DND-41 (cell line): ENCODE results near the gene GRM7.

Source experiments
- ATAC-seq: fragments of 200-7000 bp; cut with Tn5 transposase; 3 replicates; pipeline ENCODE4 v1.9.1; 2021; ENCODE audit warnings: low read depth; ENCODE audit not compliant: insufficient read depth
- DNase-seq: peaks from one replicate; pipeline ENCODE4 v3.0.0-alpha.2; 2020
- H2AFZ ChIP-seq: 2 replicates; pipeline ENCODE4 v1.6.0; 2012; ENCODE audit warnings: low read depth, low read length
- H3K27ac ChIP-seq: 2 replicates; pipeline ENCODE4 v1.5.1; 2012; ENCODE audit warnings: low read length, inconsistent platforms
- H3K27me3 ChIP-seq: fragments of 200-600 bp; sonication (generic); 2 replicates; pipeline ENCODE4 v1.6.0; 2012; ENCODE audit warnings: low read length, mild to moderate bottlenecking, inconsistent platforms; ENCODE audit not compliant: insufficient read depth, poor library complexity
- H3K36me3 ChIP-seq: 2 replicates; pipeline ENCODE4 v1.5.1; 2012; ENCODE audit warnings: low read length, inconsistent platforms; ENCODE audit not compliant: insufficient read depth
- H3K4me1 ChIP-seq: 2 replicates; pipeline ENCODE4 v1.5.1; 2012; ENCODE audit warnings: mild to moderate bottlenecking, low read length; ENCODE audit not compliant: insufficient read depth
- H3K4me2 ChIP-seq: 2 replicates; pipeline ENCODE4 v1.6.0; 2012; ENCODE audit warnings: mild to moderate bottlenecking, moderate library complexity, low read length, inconsistent platforms; ENCODE audit not compliant: insufficient read depth
- H3K4me3 ChIP-seq, 2 experiments: fragments of 200-600 bp in 1 of 2; shearing (Covaris generic) in 1 of 2; 2 replicates each; pipeline ENCODE4 v1.5.1; 2012 to 2016; ENCODE audit warnings: inconsistent platforms in 2 of 2, low read length in 2 of 2, mild to moderate bottlenecking in 2 of 2, low read depth in 1 of 2, moderate library complexity in 1 of 2
- H3K79me2 ChIP-seq: 2 replicates; pipeline ENCODE4 v1.6.0; 2012; ENCODE audit warnings: low read length, inconsistent platforms; ENCODE audit not compliant: insufficient read depth
- H3K9ac ChIP-seq: 2 replicates; pipeline ENCODE4 v1.6.0; 2012; ENCODE audit warnings: low read depth, mild to moderate bottlenecking, inconsistent platforms, low read length, moderate library complexity
- H3K9me3 ChIP-seq: 2 replicates; pipeline ENCODE4 v1.5.1; 2012; ENCODE audit warnings: low read length, moderate library complexity, mild to moderate bottlenecking, inconsistent platforms; ENCODE audit not compliant: insufficient read depth, severe bottlenecking
- H4K20me1 ChIP-seq: 2 replicates; pipeline ENCODE4 v1.6.0; 2012; ENCODE audit warnings: low read length; ENCODE audit not compliant: insufficient read depth
- EZH2 ChIP-seq: IDR thresholded peaks from 3 replicates; pipeline ENCODE4 v1.6.1; 2012; ENCODE audit warnings: borderline replicate concordance, low read depth, mild to moderate bottlenecking, moderate library complexity, low read length, inconsistent platforms; ENCODE audit not compliant: severe bottlenecking
- TF ChIP-seq, protein P1 (sequence below): IDR thresholded peaks from 2 replicates; pipeline ENCODE4 v1.5.1; 2012; ENCODE audit warnings: borderline replicate concordance, low read length, moderate library complexity, mild to moderate bottlenecking; ENCODE audit not compliant: poor library complexity, severe bottlenecking; ENCODE audit errors: extremely low read depth

Gene GRM7

DNA sequence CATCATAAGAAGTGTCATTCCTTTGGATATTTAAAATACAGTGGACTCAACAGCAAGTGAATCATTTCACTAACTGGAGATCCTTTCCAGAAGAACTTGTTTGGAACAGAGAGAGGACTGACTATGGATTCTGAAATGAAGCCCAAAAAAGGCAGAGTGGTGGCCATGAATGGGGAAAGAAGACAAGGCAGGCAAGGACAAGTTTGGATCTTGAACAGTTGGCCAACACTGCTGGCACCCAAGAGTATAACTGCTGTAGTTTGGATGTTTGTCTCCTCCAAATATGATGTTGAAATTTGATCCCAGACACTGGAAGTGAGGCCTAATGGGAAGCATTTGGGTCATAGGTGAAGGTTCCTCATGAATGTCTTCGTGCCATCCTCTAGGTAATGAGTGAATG, 686.9 kb downstream of the GRM7 start:
- H3K9me3 ChIP-seq, result peaks cover 7% of the 10 kb centered on the region
- H2AFZ ChIP-seq, result no peak overlapping the region
- H3K79me2 ChIP-seq, result no peaks in the 10 kb centered on the region
- DNase-seq (no peak), ATAC-seq (no peak)
- no peaks in the 10 kb centered on the region for H3K4me1 ChIP-seq
- H3K27me3 ChIP-seq, result no peaks in the 10 kb centered on the region
- H3K9ac ChIP-seq, result no peak overlapping the region
- H3K4me2 ChIP-seq, result no peak overlapping the region
- TF ChIP-seq, protein P1, sequence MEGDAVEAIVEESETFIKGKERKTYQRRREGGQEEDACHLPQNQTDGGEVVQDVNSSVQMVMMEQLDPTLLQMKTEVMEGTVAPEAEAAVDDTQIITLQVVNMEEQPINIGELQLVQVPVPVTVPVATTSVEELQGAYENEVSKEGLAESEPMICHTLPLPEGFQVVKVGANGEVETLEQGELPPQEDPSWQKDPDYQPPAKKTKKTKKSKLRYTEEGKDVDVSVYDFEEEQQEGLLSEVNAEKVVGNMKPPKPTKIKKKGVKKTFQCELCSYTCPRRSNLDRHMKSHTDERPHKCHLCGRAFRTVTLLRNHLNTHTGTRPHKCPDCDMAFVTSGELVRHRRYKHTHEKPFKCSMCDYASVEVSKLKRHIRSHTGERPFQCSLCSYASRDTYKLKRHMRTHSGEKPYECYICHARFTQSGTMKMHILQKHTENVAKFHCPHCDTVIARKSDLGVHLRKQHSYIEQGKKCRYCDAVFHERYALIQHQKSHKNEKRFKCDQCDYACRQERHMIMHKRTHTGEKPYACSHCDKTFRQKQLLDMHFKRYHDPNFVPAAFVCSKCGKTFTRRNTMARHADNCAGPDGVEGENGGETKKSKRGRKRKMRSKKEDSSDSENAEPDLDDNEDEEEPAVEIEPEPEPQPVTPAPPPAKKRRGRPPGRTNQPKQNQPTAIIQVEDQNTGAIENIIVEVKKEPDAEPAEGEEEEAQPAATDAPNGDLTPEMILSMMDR, result no peak
- no peak for TF ChIP-seq EZH2
- H3K36me3 ChIP-seq, result no peaks in the 10 kb centered on the region
- H3K4me3 ChIP-seq, result no peak overlapping the region
- H4K20me1 ChIP-seq, result no peaks in the 10 kb centered on the region
- no peak overlapping the region for H3K27ac ChIP-seq

DNA sequence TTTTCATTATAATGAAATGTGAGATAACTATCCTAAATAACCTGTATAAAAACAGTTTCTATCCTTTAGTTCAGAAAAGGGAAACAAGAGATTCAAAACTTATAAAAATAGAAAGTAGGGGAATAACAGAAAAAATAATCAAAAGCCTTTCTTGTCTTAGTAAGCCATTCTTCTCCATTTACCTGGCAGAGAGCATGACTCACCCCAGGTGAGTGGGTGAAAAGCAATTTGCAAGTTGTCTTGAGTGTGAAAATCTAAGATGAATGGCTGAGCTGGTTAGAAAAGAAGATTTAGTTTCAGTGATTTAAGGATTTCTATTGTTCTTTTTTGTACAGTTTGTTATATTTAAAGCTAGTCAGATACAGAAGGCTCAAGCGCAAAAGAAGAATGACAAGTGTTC, 702.0 kb downstream of the GRM7 start:
- Histone ChIP-seq H4K20me1 (no peaks in the 10 kb centered on the region), H3K36me3 (no peaks in the 10 kb centered on the region), H2AFZ (no peak overlapping the region), H3K4me2 (no peak overlapping the region), H3K27me3 (no peaks in the 10 kb centered on the region), H3K9me3 (no peaks in the 10 kb centered on the region), H3K4me1 (no peaks in the 10 kb centered on the region), H3K4me3 (no peak overlapping the region), H3K79me2 (no peaks in the 10 kb centered on the region), H3K9ac (no peak overlapping the region), H3K27ac (no peak overlapping the region)
- DNase-seq (no peak), ATAC-seq (no peak)
- TF ChIP-seq, protein P1, result no peak
- TF ChIP-seq EZH2, result no peak

DNA sequence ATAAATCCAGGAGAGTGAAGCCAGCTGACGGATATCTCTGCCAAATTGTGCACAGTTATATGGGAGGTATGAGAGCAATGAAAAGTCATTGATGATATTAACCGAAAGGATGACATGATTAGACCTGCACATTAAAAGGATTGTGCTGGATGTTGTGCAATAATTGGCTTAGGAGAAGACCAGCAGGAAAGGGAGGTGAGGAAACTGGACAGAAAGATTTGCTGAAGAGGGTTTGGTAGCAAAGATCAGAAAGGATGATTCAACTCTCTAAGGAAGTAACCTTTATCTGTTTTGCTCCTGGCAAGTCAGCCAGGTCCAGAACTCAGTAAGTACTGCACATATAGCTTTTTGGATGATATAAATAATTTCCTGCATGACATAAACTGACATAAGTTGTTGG, 704.7 kb downstream of the GRM7 start:
- Histone ChIP-seq H3K27ac (no peak overlapping the region), H4K20me1 (no peaks in the 10 kb centered on the region), H3K36me3 (no peaks in the 10 kb centered on the region), H3K79me2 (no peaks in the 10 kb centered on the region), H2AFZ (no peak overlapping the region), H3K4me1 (no peaks in the 10 kb centered on the region), H3K9ac (no peak overlapping the region), H3K27me3 (no peaks in the 10 kb centered on the region), H3K4me2 (no peak overlapping the region), H3K4me3 (no peak overlapping the region), H3K9me3 (no peaks in the 10 kb centered on the region)
- TF ChIP-seq EZH2, result no peak
- TF ChIP-seq, protein P1, result no peak
- DNase-seq, result no peak
- no peak for ATAC-seq

DNA sequence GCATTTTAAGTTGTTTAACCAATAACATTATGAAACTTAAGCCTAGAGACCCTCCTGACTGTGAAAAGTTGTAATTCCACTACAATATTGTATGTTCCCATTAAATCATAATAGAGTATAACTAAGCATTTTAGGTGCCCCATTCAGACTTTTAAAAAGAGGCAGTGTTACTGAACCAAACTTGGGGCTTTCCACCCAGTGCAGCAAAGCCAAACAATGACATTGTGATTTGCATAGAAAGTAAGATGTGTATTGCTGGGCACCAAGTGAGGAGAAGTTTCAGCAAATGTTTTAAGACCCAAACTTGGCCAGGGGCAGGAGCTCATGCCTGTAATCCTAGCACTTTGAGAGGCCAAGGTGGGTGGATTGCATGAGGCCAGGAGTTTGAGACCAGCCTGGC, 706.2 kb downstream of the GRM7 start:
- H3K79me2 ChIP-seq, result no peaks in the 10 kb centered on the region
- no peaks in the 10 kb centered on the region for H4K20me1 ChIP-seq
- H3K27ac ChIP-seq, result no peak overlapping the region
- H3K36me3 ChIP-seq, result no peaks in the 10 kb centered on the region
- no peak overlapping the region for H3K4me2 ChIP-seq
- ATAC-seq, result no peak
- H3K27me3 ChIP-seq, result no peaks in the 10 kb centered on the region
- no peak overlapping the region for H3K9ac ChIP-seq
- TF ChIP-seq, protein P1, result no peak
- no peak for TF ChIP-seq EZH2
- no peak for DNase-seq
- no peak overlapping the region for H3K4me3 ChIP-seq
- H2AFZ ChIP-seq, result no peak overlapping the region
- H3K4me1 ChIP-seq, result no peaks in the 10 kb centered on the region
- H3K9me3 ChIP-seq, result no peaks in the 10 kb centered on the region
